ENCODE results near the gene GTF2H1.

- TF ChIP-seq, protein P1, sequence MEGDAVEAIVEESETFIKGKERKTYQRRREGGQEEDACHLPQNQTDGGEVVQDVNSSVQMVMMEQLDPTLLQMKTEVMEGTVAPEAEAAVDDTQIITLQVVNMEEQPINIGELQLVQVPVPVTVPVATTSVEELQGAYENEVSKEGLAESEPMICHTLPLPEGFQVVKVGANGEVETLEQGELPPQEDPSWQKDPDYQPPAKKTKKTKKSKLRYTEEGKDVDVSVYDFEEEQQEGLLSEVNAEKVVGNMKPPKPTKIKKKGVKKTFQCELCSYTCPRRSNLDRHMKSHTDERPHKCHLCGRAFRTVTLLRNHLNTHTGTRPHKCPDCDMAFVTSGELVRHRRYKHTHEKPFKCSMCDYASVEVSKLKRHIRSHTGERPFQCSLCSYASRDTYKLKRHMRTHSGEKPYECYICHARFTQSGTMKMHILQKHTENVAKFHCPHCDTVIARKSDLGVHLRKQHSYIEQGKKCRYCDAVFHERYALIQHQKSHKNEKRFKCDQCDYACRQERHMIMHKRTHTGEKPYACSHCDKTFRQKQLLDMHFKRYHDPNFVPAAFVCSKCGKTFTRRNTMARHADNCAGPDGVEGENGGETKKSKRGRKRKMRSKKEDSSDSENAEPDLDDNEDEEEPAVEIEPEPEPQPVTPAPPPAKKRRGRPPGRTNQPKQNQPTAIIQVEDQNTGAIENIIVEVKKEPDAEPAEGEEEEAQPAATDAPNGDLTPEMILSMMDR (IDR thresholded peaks at IDR 0.05), result no peak
- no peak for TF ChIP-seq POLR2A (IDR thresholded peaks at IDR 0.05)
These were observed 48.9 kb downstream of the GTF2H1 start for GRCh38 chr11:18371279-18371678.

Measured in testis (tissue), 2 donors.